H9 (cell line): ENCODE data around the gene MAP2. TPM values are rescaled to one million over a fixed set of nuclear protein-coding genes. Genes with fewer than 3 reads are reported as not detected.

Source experiments
- DNase-seq: peaks from one replicate; pipeline ENCODE4 v3.0.0-alpha.2; 2017
- H2AFZ ChIP-seq: one replicate; pipeline ENCODE4 v1.6.1; 2013; ENCODE audit warnings: mild to moderate bottlenecking, low read length, control low read depth, moderate library complexity
- H2AK5ac ChIP-seq: 2 replicates; pipeline ENCODE4 v1.6.1; 2013; ENCODE audit warnings: low read length, control low read depth, mixed read lengths; ENCODE audit not compliant: insufficient read length
- H2BK120ac ChIP-seq: one replicate; pipeline ENCODE4 v1.6.1; 2013; ENCODE audit warnings: low read depth, mild to moderate bottlenecking, low read length, control low read depth, inconsistent platforms; ENCODE audit not compliant: poor library complexity, severe bottlenecking
- H2BK12ac ChIP-seq: 2 replicates; pipeline ENCODE4 v1.6.1; 2013; ENCODE audit warnings: low read length, control low read depth, mixed read lengths, low read depth; ENCODE audit not compliant: insufficient read length
- H2BK15ac ChIP-seq: 2 replicates; pipeline ENCODE4 v1.6.1; 2013; ENCODE audit warnings: low read depth, low read length, control low read depth
- H2BK20ac ChIP-seq: one replicate; pipeline ENCODE4 v1.6.1; 2013; ENCODE audit warnings: low read depth, mild to moderate bottlenecking, low read length, control low read depth, inconsistent platforms; ENCODE audit not compliant: poor library complexity, severe bottlenecking
- H2BK5ac ChIP-seq: 2 replicates; pipeline ENCODE4 v1.6.1; 2013; ENCODE audit warnings: low read length, control low read depth, mixed read lengths; ENCODE audit not compliant: insufficient read length
- H3K14ac ChIP-seq: 2 replicates; pipeline ENCODE4 v1.6.1; 2013; ENCODE audit warnings: low read length, control low read depth; ENCODE audit not compliant: insufficient read depth
- H3K18ac ChIP-seq: 2 replicates; pipeline ENCODE4 v1.6.1; 2013; ENCODE audit warnings: low read depth, mild to moderate bottlenecking, mixed read lengths, low read length, control low read depth; ENCODE audit not compliant: insufficient read length
- H3K23ac ChIP-seq: 2 replicates; pipeline ENCODE4 v1.6.1; 2013; ENCODE audit warnings: low read length, control low read depth, mixed read lengths, low read depth; ENCODE audit not compliant: insufficient read length
- H3K23me2 ChIP-seq: 2 replicates; pipeline ENCODE4 v1.6.1; 2013; ENCODE audit warnings: low read depth, mild to moderate bottlenecking, mixed read lengths, low read length, control low read depth; ENCODE audit not compliant: insufficient read length, poor library complexity, severe bottlenecking
- H3K27ac ChIP-seq: 2 replicates; pipeline ENCODE4 v1.5.1; 2013; ENCODE audit warnings: low read length, control low read depth, mixed read lengths, low read depth; ENCODE audit not compliant: insufficient read length
- H3K27me3 ChIP-seq: 2 replicates; pipeline ENCODE4 v1.6.1; 2013; ENCODE audit warnings: low read length, control low read depth, inconsistent platforms; ENCODE audit not compliant: insufficient read depth
- H3K4ac ChIP-seq: 2 replicates; pipeline ENCODE4 v1.6.1; 2013; ENCODE audit warnings: low read depth, mild to moderate bottlenecking, control low read depth, inconsistent platforms, low read length, moderate library complexity
- H3K4me1 ChIP-seq: 2 replicates; pipeline ENCODE4 v1.6.1; 2013; ENCODE audit warnings: low read length, control low read depth, inconsistent platforms; ENCODE audit not compliant: insufficient read depth
- H3K4me2 ChIP-seq: 2 replicates; pipeline ENCODE4 v1.6.1; 2013; ENCODE audit warnings: low read length, control low read depth, mixed read lengths; ENCODE audit not compliant: insufficient read length, insufficient read depth
- H3K56ac ChIP-seq: 2 replicates; pipeline ENCODE4 v1.6.1; 2013; ENCODE audit warnings: low read depth, mild to moderate bottlenecking, mixed read lengths, low read length, control low read depth; ENCODE audit not compliant: insufficient read length
- H3K79me1 ChIP-seq: 2 replicates; pipeline ENCODE4 v1.6.1; 2013; ENCODE audit warnings: low read depth, mild to moderate bottlenecking, moderate library complexity, low read length, control low read depth, inconsistent platforms; ENCODE audit not compliant: insufficient read depth, poor library complexity, severe bottlenecking
- H3K79me2 ChIP-seq: 2 replicates; pipeline ENCODE4 v1.6.1; 2013; ENCODE audit warnings: low read length, control low read depth, inconsistent platforms; ENCODE audit not compliant: insufficient read depth
- H3K9ac ChIP-seq: 2 replicates; pipeline ENCODE4 v1.6.1; 2013; ENCODE audit warnings: low read length, control low read depth, mixed read lengths; ENCODE audit not compliant: insufficient read length; ENCODE audit errors: extremely low read depth
- H3K9me3 ChIP-seq: one replicate; pipeline ENCODE4 v1.6.1; 2013; ENCODE audit warnings: low read depth, low read length, inconsistent platforms; ENCODE audit not compliant: control insufficient read depth
- H3T11ph ChIP-seq: one replicate; pipeline ENCODE4 v1.6.1; 2013; ENCODE audit warnings: mild to moderate bottlenecking, low read length, control low read depth, inconsistent platforms
- H4K20me1 ChIP-seq: one replicate; pipeline ENCODE4 v1.6.1; 2013; ENCODE audit not compliant: control insufficient read depth, insufficient read length, insufficient read depth
- H4K5ac ChIP-seq: 2 replicates; pipeline ENCODE4 v1.6.1; 2013; ENCODE audit warnings: low read depth, mild to moderate bottlenecking, mixed read lengths, low read length, control low read depth; ENCODE audit not compliant: insufficient read length
- H4K8ac ChIP-seq: replicated peaks from 2 replicates; pipeline ENCODE4 v1.6.1; 2013; ENCODE audit warnings: low read length, control low read depth, mixed read lengths, low read depth; ENCODE audit not compliant: insufficient read length
- H4K91ac ChIP-seq: 2 replicates; pipeline ENCODE4 v1.6.1; 2013; ENCODE audit warnings: low read depth, mild to moderate bottlenecking, moderate library complexity, mixed read lengths, low read length, control low read depth; ENCODE audit not compliant: insufficient read length
- H3K27ac Mint-ChIP-seq, 3 experiments: 2 replicates in 2 of 3; 3 replicates in 1 of 3; pipeline ENCODE4 v1.8.0; 2020 to 2021; ENCODE audit warnings: mixed read lengths in 3 of 3, mild to moderate bottlenecking in 1 of 3, moderate library complexity in 1 of 3
- H3K27me3 Mint-ChIP-seq: 2 replicates; pipeline ENCODE4 v1.8.0; 2021; ENCODE audit warnings: low read depth, mild to moderate bottlenecking, moderate library complexity, mixed read lengths
- H3K36me3 Mint-ChIP-seq, 3 experiments: 2 replicates in 2 of 3; 3 replicates in 1 of 3; pipeline ENCODE4 v1.8.0; 2020 to 2021; ENCODE audit warnings: low read depth in 3 of 3, mixed read lengths in 3 of 3; ENCODE audit not compliant: insufficient read depth in 1 of 3
- H3K4me1 Mint-ChIP-seq, 2 experiments: 2 replicates each; pipeline ENCODE4 v1.8.0; 2020; ENCODE audit warnings: mixed read lengths in 2 of 2
- H3K4me3 Mint-ChIP-seq, 2 experiments: 2 replicates in 1 of 2; 3 replicates in 1 of 2; pipeline ENCODE4 v1.8.0; 2020 to 2021; ENCODE audit warnings: mild to moderate bottlenecking in 2 of 2, mixed read lengths in 2 of 2, moderate library complexity in 1 of 2
- H3K9me3 Mint-ChIP-seq, 2 experiments: 2 replicates in 1 of 2; 3 replicates in 1 of 2; pipeline ENCODE4 v1.8.0; 2020; ENCODE audit warnings: mild to moderate bottlenecking in 2 of 2, mixed read lengths in 2 of 2, moderate library complexity in 1 of 2
- CTCF ChIP-seq: fragments of 200-600 bp; sonication (generic); conservative IDR thresholded peaks from 3 replicates; pipeline ENCODE4 v1.8.0; 2021; ENCODE audit warnings: antibody characterized with exemption, mild to moderate bottlenecking
- WGBS: extraction: QIAGEN DNeasy Blood & Tissue Kit; methylation state at CpG from one replicate; pipeline ENCODE4 v1.1.7; 2013; ENCODE audit warnings: missing lambda C conversion rate, low lambda C conversion rate, mixed read lengths; ENCODE audit not compliant: insufficient read length; ENCODE audit errors: extremely low coverage; 5-methylcytosine and 5-hydroxymethylcytosine counted together
- total RNA-seq: library from RNA; stranded (reverse); gene quantifications from 2 replicates; pipeline ENCODE4 v1.2.1, GENCODE V29; 2021

MAP2 gene
- total RNA-seq, 1 experiment from 2014 or later = 0.87 TPM

- H3T11ph ChIP-seq = no peak overlapping the region
- no peak for TF ChIP-seq CTCF
- H2BK15ac ChIP-seq = no peak overlapping the region
- no peaks in the 10 kb centered on the region for H4K20me1 ChIP-seq
- H2BK5ac ChIP-seq = no peak overlapping the region
- no peak overlapping the region for H2AFZ ChIP-seq
- H3K4me2 ChIP-seq = no peak overlapping the region
- H3K27me3 ChIP-seq = no peaks in the 10 kb centered on the region
- Mint-ChIP-seq H3K36me3 (no peaks in the 10 kb centered on the region), H3K9me3 (no peaks in the 10 kb centered on the region), H3K4me1 (peaks cover 0 to 8% of the 10 kb centered on the region in 2 experiments; a peak in 2 of 4 replicates), H3K27me3 (peaks cover 4% of the 10 kb centered on the region), H3K27ac (no peak overlapping the region), H3K4me3 (no peak overlapping the region)
- no peak for DNase-seq
- H3K23ac ChIP-seq = no peak overlapping the region
- no peaks in the 10 kb centered on the region for H3K4me1 ChIP-seq
- no peaks in the 10 kb centered on the region for H3K23me2 ChIP-seq
- no peak overlapping the region for H4K5ac ChIP-seq
- no peak overlapping the region for H3K56ac ChIP-seq
- H4K8ac ChIP-seq = no peak overlapping the region
- H3K18ac ChIP-seq = no peak overlapping the region
- no peaks in the 10 kb centered on the region for H3K9me3 ChIP-seq
- no peak overlapping the region for H3K27ac ChIP-seq
- no peak overlapping the region for H3K4ac ChIP-seq
- H3K9ac ChIP-seq = no peak overlapping the region
- no peak overlapping the region for H2AK5ac ChIP-seq
- no peaks in the 10 kb centered on the region for H3K79me1 ChIP-seq
- no peak overlapping the region for H2BK12ac ChIP-seq
- no peak overlapping the region for H2BK120ac ChIP-seq
- WGBS = no CpG with 5 or more reads among the region's 3 CpGs
- no peak overlapping the region for H2BK20ac ChIP-seq
- no peak overlapping the region for H4K91ac ChIP-seq
- no peak overlapping the region for H3K14ac ChIP-seq
- no peaks in the 10 kb centered on the region for H3K79me2 ChIP-seq
These were observed 137.1 kb downstream of the MAP2 start for GRCh38 chr2:209560911-209561310.
